DMS79 (cell line): ENCODE results near the gene SUFU.

Experiments
- DNase-seq: peaks from one replicate; lab custom pipeline; 2025; lab: John Stamatoyannopoulos, UW

SUFU gene

GRCh38 chr10:102674566-102674965 is 170.8 kb downstream of the SUFU start:
- DNase-seq, result no peak

GRCh38 chr10:102675011-102675665 is 171.4 kb downstream of the SUFU start:
- DNase-seq, result no peak

DNA sequence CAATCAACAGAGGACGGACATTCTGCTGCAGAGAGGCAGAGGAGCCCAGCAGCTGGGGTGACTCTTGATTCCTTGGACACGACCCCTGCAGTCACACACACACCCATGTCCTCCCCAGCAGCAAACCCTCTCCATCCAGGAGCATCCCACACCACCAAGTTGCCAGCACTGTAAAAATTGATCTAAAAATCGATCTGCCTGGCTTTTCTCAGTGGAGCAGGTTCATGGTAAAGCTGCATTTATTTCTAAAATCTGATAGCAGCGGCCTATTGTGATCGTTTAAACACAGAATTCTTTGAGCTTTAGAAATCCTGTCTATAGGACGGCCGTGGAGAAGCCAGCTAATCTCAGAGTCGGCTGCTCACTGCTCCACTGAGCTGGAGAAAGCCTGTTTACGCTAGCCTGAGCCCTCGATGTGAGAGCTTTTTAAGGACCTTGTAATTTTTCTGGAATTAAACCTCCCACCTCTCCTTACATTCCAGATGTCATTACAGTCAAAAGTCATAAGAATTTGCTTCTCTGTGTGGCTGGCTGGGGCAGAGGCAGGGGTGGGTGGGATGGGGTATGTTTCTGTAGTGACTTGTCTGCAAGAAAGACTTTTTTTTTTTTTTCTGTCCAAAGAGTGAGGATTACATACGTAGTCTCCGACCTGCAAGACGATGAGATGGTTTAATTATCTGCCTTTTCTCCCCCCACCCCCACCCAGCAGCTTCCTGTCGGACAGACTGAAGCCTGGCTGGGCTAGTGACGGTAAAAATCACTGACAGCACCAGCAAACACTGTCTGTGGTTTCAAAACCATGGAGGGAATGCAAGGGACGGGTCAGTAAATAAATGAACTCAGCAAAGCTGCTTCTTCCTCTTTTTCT is 172.1 kb downstream of the SUFU start:
- DNase-seq, result no peak

DNA sequence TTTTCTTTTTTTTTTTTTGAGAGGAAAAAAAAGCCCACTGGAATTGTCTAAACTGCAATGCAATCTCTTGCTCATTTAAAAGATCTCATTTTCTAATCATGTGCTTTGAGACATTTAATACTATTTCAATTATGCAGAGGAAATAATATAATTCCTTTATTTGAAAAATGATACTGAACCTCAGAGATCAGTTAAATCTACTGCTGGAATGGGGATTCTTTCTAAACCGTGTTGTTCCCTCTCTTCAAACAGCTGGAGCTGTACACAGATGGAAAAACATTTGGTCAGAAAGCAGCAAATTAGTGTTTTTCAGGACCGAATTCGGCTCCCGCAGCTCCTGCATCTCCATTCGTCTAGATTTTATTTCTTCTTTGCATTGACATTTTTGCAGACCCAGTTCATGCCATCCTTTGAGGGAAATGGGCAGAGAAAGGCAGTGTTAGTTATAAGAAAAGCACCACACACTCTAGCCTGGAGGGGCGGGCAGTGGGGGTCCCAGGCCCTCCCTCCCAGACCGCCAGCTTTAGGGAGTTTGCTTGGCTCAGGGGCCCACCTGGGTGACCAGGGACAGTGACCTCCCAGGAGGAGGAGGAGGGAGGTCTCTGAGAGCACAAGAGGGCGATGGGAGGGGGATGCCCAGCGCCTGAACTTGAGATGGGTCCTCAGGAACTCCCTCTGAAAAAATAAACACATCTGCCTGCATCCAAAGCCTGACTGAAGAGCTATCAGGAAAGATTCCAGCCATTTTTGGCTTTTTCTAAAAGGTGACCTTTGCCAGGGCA is 173.0 kb downstream of the SUFU start:
- DNase-seq, result no peak

GRCh38 chr10:102677331-102678067 is 173.7 kb downstream of the SUFU start:
- no peak for DNase-seq

GRCh38 chr10:102678068-102678400 is 174.3 kb downstream of the SUFU start:
- DNase-seq, result no peak

- DNase-seq, result no peak
Observed at GRCh38 chr10:102678842-102679289, 175.1 kb downstream of the SUFU start.

DNA sequence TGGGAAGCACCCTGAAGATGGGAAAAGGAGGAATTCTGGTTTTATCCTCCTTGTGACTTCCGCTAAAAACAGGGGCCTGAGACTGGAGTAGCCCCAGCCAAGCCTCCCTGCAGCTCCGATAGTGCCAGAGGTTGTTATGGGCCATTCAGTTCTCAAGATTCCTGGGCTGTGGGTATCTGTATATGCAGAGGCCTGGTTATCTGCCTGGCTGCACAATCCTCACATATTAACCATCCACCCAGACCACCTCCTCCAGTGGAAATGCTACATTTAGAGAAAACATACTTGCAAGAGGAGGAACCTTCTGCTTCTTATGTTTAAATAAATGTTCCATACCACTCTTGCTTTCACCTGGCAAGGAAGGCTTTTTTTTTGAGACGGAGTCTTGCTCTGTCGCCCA is 175.8 kb downstream of the SUFU start:
- DNase-seq, result no peak

DNA sequence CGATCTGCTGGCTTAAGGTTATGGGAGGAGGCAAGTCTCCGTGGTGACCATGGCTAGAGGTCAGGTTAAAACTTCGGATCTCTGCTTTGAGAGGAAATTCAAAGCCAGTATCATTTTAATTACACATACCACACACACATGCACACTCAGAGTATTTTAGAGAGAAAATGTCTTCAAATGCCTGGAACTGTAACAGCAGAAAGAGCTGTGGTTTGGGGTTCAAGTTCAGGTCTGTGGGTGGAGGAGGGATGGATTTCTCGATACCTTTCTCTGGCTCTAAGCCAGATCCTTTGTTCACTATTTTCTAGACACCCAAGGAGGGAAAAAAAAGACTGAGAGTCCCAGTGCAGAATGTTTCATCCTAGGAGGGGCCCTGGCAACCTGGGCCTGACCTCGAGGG is 177.9 kb downstream of the SUFU start:
- DNase-seq, result no peak

GRCh38 chr10:102682416-102682815 is 178.6 kb downstream of the SUFU start:
- DNase-seq, result no peak

GRCh38 chr10:102682981-102683380 is 179.2 kb downstream of the SUFU start:
- no peak for DNase-seq
